GM12801 (cell line): ENCODE data around the gene CCDC92.

Experiments used
- CTCF ChIP-seq: IDR thresholded peaks from one replicate; pipeline ENCODE4 v1.5.1; 2011; ENCODE audit warnings: control low read depth; ENCODE audit not compliant: insufficient read length; ENCODE audit errors: extremely low read depth

CCDC92 gene

GRCh38 chr12:123906711-123907420 is 65.8 kb downstream of the CCDC92 start:
- TF ChIP-seq CTCF = no peak

- no peak for TF ChIP-seq CTCF
Observed at GRCh38 chr12:123905319-123905925, 67.2 kb downstream of the CCDC92 start.

- no peak for TF ChIP-seq CTCF
Observed at GRCh38 chr12:123903301-123904065, 69.1 kb downstream of the CCDC92 start.

GRCh38 chr12:123902821-123903220 is 69.8 kb downstream of the CCDC92 start:
- no peak for TF ChIP-seq CTCF

- TF ChIP-seq CTCF = no peak
Observed at GRCh38 chr12:123900871-123901376, 71.7 kb downstream of the CCDC92 start.

- no peak for TF ChIP-seq CTCF
Observed at GRCh38 chr12:123899368-123899767, 73.3 kb downstream of the CCDC92 start.

- TF ChIP-seq CTCF = no peak
Observed at GRCh38 chr12:123898673-123899072, 74.0 kb downstream of the CCDC92 start.
